Neural cell (in vitro differentiated cells): ENCODE measurements around the gene PLXNA4. TPM values are rescaled to one million over a fixed set of nuclear protein-coding genes. Genes with fewer than 3 reads are reported as not detected.

Source experiments
- H2AFZ ChIP-seq: fragments of 200-600, 300-800 bp; sonication (generic), shearing (Covaris generic); 2 replicates; pipeline ENCODE4 v1.6.0; 2014; ENCODE audit warnings: low read depth, mild to moderate bottlenecking, antibody characterized with exemption, low read length, moderate library complexity
- H3F3A ChIP-seq: fragments of 200-600 bp; shearing (Covaris generic); 2 replicates; pipeline ENCODE4 v1.6.1; 2016; ENCODE audit warnings: mild to moderate bottlenecking, moderate library complexity, mixed read lengths, antibody characterized with exemption, low read length; ENCODE audit not compliant: insufficient read depth, poor library complexity, severe bottlenecking
- H3K27ac ChIP-seq: fragments of 200-600, 300-800 bp; sonication (generic), shearing (Covaris generic); 2 replicates; pipeline ENCODE4 v1.5.1; 2014; ENCODE audit warnings: mild to moderate bottlenecking, low read length, moderate library complexity
- H3K27me3 ChIP-seq: fragments of 300-800, 200-600 bp; sonication (generic), shearing (Covaris generic); 2 replicates; pipeline ENCODE4 v1.6.0; 2014; ENCODE audit warnings: mild to moderate bottlenecking, low read depth, low read length, moderate library complexity; ENCODE audit not compliant: insufficient read depth
- H3K36me3 ChIP-seq: fragments of 300-800, 200-600 bp; sonication (generic), shearing (Covaris generic); 2 replicates; pipeline ENCODE4 v1.5.1; 2014; ENCODE audit warnings: mild to moderate bottlenecking, antibody characterized with exemption, low read length, moderate library complexity; ENCODE audit not compliant: insufficient read depth
- H3K4me2 ChIP-seq: fragments of 300-800, 200-600 bp; sonication (generic), shearing (Covaris generic); 2 replicates; pipeline ENCODE4 v1.6.0; 2014; ENCODE audit warnings: mild to moderate bottlenecking, low read length
- H3K4me3 ChIP-seq: fragments of 300-800, 200-600 bp; sonication (generic), shearing (Covaris generic); 2 replicates; pipeline ENCODE4 v1.5.1; 2014; ENCODE audit warnings: mild to moderate bottlenecking, low read length, moderate library complexity
- H3K79me2 ChIP-seq: fragments of 200-600 bp; shearing (Covaris generic); replicated peaks from 2 replicates; pipeline ENCODE4 v1.6.0; 2014; ENCODE audit warnings: mild to moderate bottlenecking, low read length, moderate library complexity; ENCODE audit not compliant: insufficient read depth
- H3K9ac ChIP-seq: fragments of 300-800, 200-600 bp; sonication (generic), shearing (Covaris generic); 2 replicates; pipeline ENCODE4 v1.6.1; 2016; ENCODE audit warnings: mild to moderate bottlenecking, low read length, mixed read lengths
- H3K9me2 ChIP-seq: fragments of 200-600 bp; shearing (Covaris generic); 2 replicates; pipeline ENCODE4 v1.6.1; 2016; ENCODE audit warnings: mild to moderate bottlenecking, low read length, mixed read lengths; ENCODE audit not compliant: insufficient read depth
- H3K9me3 ChIP-seq: fragments of 200-600, 300-800 bp; sonication (generic), shearing (Covaris generic); 2 replicates; pipeline ENCODE4 v1.6.1; 2016; ENCODE audit warnings: mild to moderate bottlenecking, mixed run types, low read length, moderate library complexity, mixed read lengths
- H4K20me1 ChIP-seq: fragments of 200-600 bp; shearing (Covaris generic); 2 replicates; pipeline ENCODE4 v1.6.1; 2016; ENCODE audit warnings: mild to moderate bottlenecking, mixed run types; ENCODE audit not compliant: insufficient read depth
- EP300 ChIP-seq: fragments of 450-650 bp; conservative IDR thresholded peaks from 2 replicates; pipeline ENCODE4 v1.6.1; 2014; ENCODE audit warnings: antibody characterized with exemption, mild to moderate bottlenecking, moderate library complexity; ENCODE audit not compliant: poor library complexity, severe bottlenecking
- EZH2 ChIP-seq: fragments of 200-600, 300-800 bp; shearing (Covaris generic), sonication (generic); IDR thresholded peaks from 2 replicates; pipeline ENCODE4 v1.6.1; 2014; ENCODE audit warnings: antibody characterized with exemption, low read length, borderline replicate concordance, mild to moderate bottlenecking; ENCODE audit not compliant: insufficient read depth, poor library complexity, severe bottlenecking
- MXI1 ChIP-seq: fragments of 450-650 bp; conservative IDR thresholded peaks from 2 replicates; pipeline ENCODE4 v1.6.1; 2014; ENCODE audit warnings: antibody characterized with exemption, mild to moderate bottlenecking; ENCODE audit not compliant: poor library complexity, severe bottlenecking
- POLR2AphosphoS5 ChIP-seq: IDR thresholded peaks from 2 replicates; pipeline ENCODE4 v1.6.1; 2012
- RAD21 ChIP-seq: fragments of 450-650 bp; conservative IDR thresholded peaks from 2 replicates; pipeline ENCODE4 v1.6.1; 2014; ENCODE audit warnings: antibody characterized with exemption, mild to moderate bottlenecking, moderate library complexity
- SMC3 ChIP-seq: fragments of 450-650 bp; conservative IDR thresholded peaks from 2 replicates; pipeline ENCODE4 v1.6.1; 2014; ENCODE audit warnings: antibody characterized with exemption, mild to moderate bottlenecking, moderate library complexity; ENCODE audit not compliant: poor library complexity
- TAF1 ChIP-seq: IDR thresholded peaks from 2 replicates; pipeline ENCODE4 v1.6.1; 2012; ENCODE audit warnings: low read depth
- polyA plus RNA-seq: library from polyadenylated mRNA; depleted of rRNA; stranded (reverse); fragments of >200 nt; gene quantifications from 2 replicates; pipeline ENCODE4 v1.2.3, GENCODE V29; 2014
- TF ChIP-seq, protein P1 (sequence below): IDR thresholded peaks from 2 replicates; pipeline ENCODE4 v1.6.1; 2012; ENCODE audit warnings: borderline replicate concordance
- TF ChIP-seq, protein P2 (sequence below): fragments of 450-650 bp; IDR thresholded peaks from 2 replicates; pipeline ENCODE4 v1.5.1; 2014; ENCODE audit warnings: antibody characterized with exemption, mild to moderate bottlenecking, moderate library complexity; ENCODE audit not compliant: poor library complexity, severe bottlenecking

Gene PLXNA4
- polyA plus RNA-seq, 1 donor from 2014 or later, result 7.2 TPM

- Histone ChIP-seq H3K9ac (no peak overlapping the region), H3K79me2 (no peaks in the 10 kb centered on the region), H3K9me3 (no peaks in the 10 kb centered on the region), H3K36me3 (no peaks in the 10 kb centered on the region), H3K4me3 (no peak overlapping the region), H2AFZ (no peak overlapping the region), H3K9me2 (no peaks in the 10 kb centered on the region), H3K27ac (no peak overlapping the region), H4K20me1 (no peaks in the 10 kb centered on the region), H3K4me2 (no peak overlapping the region), H3F3A (no peaks in the 10 kb centered on the region), H3K27me3 (no peaks in the 10 kb centered on the region)
- TF ChIP-seq EP300 (no peak), MXI1 (no peak), POLR2AphosphoS5 (no peak), TAF1 (no peak), SMC3 (no peak), RAD21 (no peak), EZH2 (no peak)
- TF ChIP-seq, protein P1, sequence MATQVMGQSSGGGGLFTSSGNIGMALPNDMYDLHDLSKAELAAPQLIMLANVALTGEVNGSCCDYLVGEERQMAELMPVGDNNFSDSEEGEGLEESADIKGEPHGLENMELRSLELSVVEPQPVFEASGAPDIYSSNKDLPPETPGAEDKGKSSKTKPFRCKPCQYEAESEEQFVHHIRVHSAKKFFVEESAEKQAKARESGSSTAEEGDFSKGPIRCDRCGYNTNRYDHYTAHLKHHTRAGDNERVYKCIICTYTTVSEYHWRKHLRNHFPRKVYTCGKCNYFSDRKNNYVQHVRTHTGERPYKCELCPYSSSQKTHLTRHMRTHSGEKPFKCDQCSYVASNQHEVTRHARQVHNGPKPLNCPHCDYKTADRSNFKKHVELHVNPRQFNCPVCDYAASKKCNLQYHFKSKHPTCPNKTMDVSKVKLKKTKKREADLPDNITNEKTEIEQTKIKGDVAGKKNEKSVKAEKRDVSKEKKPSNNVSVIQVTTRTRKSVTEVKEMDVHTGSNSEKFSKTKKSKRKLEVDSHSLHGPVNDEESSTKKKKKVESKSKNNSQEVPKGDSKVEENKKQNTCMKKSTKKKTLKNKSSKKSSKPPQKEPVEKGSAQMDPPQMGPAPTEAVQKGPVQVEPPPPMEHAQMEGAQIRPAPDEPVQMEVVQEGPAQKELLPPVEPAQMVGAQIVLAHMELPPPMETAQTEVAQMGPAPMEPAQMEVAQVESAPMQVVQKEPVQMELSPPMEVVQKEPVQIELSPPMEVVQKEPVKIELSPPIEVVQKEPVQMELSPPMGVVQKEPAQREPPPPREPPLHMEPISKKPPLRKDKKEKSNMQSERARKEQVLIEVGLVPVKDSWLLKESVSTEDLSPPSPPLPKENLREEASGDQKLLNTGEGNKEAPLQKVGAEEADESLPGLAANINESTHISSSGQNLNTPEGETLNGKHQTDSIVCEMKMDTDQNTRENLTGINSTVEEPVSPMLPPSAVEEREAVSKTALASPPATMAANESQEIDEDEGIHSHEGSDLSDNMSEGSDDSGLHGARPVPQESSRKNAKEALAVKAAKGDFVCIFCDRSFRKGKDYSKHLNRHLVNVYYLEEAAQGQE, result no peak
- TF ChIP-seq, protein P2, sequence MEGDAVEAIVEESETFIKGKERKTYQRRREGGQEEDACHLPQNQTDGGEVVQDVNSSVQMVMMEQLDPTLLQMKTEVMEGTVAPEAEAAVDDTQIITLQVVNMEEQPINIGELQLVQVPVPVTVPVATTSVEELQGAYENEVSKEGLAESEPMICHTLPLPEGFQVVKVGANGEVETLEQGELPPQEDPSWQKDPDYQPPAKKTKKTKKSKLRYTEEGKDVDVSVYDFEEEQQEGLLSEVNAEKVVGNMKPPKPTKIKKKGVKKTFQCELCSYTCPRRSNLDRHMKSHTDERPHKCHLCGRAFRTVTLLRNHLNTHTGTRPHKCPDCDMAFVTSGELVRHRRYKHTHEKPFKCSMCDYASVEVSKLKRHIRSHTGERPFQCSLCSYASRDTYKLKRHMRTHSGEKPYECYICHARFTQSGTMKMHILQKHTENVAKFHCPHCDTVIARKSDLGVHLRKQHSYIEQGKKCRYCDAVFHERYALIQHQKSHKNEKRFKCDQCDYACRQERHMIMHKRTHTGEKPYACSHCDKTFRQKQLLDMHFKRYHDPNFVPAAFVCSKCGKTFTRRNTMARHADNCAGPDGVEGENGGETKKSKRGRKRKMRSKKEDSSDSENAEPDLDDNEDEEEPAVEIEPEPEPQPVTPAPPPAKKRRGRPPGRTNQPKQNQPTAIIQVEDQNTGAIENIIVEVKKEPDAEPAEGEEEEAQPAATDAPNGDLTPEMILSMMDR, result no peak
These were observed 495.2 kb downstream of the PLXNA4 start for GRCh38 chr7:132080967-132081668.

GRCh38 chr7:132080467-132080866 is 495.8 kb downstream of the PLXNA4 start:
- H2AFZ ChIP-seq, result no peak overlapping the region
- no peak overlapping the region for H3K27ac ChIP-seq
- H3K36me3 ChIP-seq, result no peaks in the 10 kb centered on the region
- TF ChIP-seq POLR2AphosphoS5, result no peak
- TF ChIP-seq TAF1, result no peak
- TF ChIP-seq SMC3, result no peak
- TF ChIP-seq EZH2, result no peak
- TF ChIP-seq EP300, result no peak
- no peak for TF ChIP-seq MXI1
- TF ChIP-seq, protein P2, result no peak
- no peak for TF ChIP-seq RAD21
- TF ChIP-seq, protein P1, result no peak
- H3F3A ChIP-seq, result no peaks in the 10 kb centered on the region
- no peaks in the 10 kb centered on the region for H3K9me3 ChIP-seq
- no peaks in the 10 kb centered on the region for H3K27me3 ChIP-seq
- no peaks in the 10 kb centered on the region for H3K9me2 ChIP-seq
- H3K4me2 ChIP-seq, result no peak overlapping the region
- no peaks in the 10 kb centered on the region for H3K79me2 ChIP-seq
- no peak overlapping the region for H3K4me3 ChIP-seq
- no peak overlapping the region for H3K9ac ChIP-seq
- no peaks in the 10 kb centered on the region for H4K20me1 ChIP-seq
